Ishikawa (cell line): ENCODE measurements around the gene VDR.

ENCODE experiments used
- CEBPB ChIP-seq: IDR thresholded peaks from 2 replicates; pipeline ENCODE4 v1.6.1; 2012
- CREB1 ChIP-seq: IDR thresholded peaks from 2 replicates; pipeline ENCODE4 v1.6.1; 2012; ENCODE audit warnings: low read depth
- EGR1 ChIP-seq: IDR thresholded peaks from 2 replicates; pipeline ENCODE4 v1.6.1; 2012
- EP300 ChIP-seq: IDR thresholded peaks from 2 replicates; pipeline ENCODE4 v1.6.1; 2012; ENCODE audit warnings: borderline replicate concordance
- FOXM1 ChIP-seq: IDR thresholded peaks from 2 replicates; pipeline ENCODE4 v1.6.1; 2012; ENCODE audit warnings: low read depth, borderline replicate concordance
- NFIC ChIP-seq: IDR thresholded peaks from 2 replicates; pipeline ENCODE4 v1.6.1; 2012
- RAD21 ChIP-seq: IDR thresholded peaks from 2 replicates; pipeline ENCODE4 v1.6.1; 2012; ENCODE audit warnings: low read depth
- TAF1 ChIP-seq: IDR thresholded peaks from 2 replicates; pipeline ENCODE4 v1.6.1; 2012; ENCODE audit warnings: low read depth, mild to moderate bottlenecking
- TCF12 ChIP-seq: IDR thresholded peaks from 2 replicates; pipeline ENCODE4 v1.6.1; 2012; ENCODE audit warnings: low read depth
- TEAD4 ChIP-seq: IDR thresholded peaks from 2 replicates; pipeline ENCODE4 v1.6.1; 2012
- YY1 ChIP-seq: IDR thresholded peaks from 2 replicates; pipeline ENCODE4 v1.6.1; 2012; ENCODE audit warnings: low read depth
- ZBTB7A ChIP-seq: IDR thresholded peaks from 2 replicates; pipeline ENCODE4 v1.6.1; 2012; ENCODE audit warnings: low read depth
- TF ChIP-seq, protein P1 (sequence below): IDR thresholded peaks from 2 replicates; pipeline ENCODE4 v1.6.1; 2012; ENCODE audit warnings: low read depth, mild to moderate bottlenecking
- TF ChIP-seq, protein P2 (sequence below): IDR thresholded peaks from 2 replicates; pipeline ENCODE4 v1.6.1; 2012
- TF ChIP-seq, protein P3 (sequence below): IDR thresholded peaks from 2 replicates; pipeline ENCODE4 v1.6.1; 2012

VDR gene

DNA sequence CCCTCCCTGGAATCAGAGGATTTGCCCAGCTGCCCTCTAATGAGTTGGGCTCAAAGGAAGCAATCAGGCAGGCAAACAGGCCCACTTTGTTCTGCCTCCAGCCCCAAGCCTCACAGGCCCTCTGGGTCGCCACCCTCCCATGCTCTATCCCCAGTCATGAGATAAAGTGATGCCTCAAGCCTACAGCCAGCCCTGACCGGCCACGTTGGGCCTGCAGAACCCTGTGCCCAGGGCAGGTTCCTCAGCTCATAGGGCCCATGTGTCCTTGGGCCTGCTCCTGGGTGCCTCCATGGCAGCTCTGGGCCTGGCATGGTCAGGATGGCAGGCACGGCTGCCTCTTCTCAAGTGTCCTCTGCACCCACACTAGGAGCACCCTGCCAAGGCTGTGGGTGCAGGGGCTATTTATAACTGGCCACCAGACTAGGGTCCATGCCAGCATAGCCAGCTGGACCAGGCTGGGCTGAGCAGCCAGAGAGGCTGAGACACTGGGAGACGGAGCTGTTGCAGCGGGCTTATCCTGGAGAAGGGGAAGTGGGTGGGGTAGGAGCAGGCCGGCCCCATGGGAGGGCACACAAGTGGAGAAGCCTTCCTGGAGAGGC lies 105.3 kb downstream of the VDR start:
- TF ChIP-seq, protein P1, sequence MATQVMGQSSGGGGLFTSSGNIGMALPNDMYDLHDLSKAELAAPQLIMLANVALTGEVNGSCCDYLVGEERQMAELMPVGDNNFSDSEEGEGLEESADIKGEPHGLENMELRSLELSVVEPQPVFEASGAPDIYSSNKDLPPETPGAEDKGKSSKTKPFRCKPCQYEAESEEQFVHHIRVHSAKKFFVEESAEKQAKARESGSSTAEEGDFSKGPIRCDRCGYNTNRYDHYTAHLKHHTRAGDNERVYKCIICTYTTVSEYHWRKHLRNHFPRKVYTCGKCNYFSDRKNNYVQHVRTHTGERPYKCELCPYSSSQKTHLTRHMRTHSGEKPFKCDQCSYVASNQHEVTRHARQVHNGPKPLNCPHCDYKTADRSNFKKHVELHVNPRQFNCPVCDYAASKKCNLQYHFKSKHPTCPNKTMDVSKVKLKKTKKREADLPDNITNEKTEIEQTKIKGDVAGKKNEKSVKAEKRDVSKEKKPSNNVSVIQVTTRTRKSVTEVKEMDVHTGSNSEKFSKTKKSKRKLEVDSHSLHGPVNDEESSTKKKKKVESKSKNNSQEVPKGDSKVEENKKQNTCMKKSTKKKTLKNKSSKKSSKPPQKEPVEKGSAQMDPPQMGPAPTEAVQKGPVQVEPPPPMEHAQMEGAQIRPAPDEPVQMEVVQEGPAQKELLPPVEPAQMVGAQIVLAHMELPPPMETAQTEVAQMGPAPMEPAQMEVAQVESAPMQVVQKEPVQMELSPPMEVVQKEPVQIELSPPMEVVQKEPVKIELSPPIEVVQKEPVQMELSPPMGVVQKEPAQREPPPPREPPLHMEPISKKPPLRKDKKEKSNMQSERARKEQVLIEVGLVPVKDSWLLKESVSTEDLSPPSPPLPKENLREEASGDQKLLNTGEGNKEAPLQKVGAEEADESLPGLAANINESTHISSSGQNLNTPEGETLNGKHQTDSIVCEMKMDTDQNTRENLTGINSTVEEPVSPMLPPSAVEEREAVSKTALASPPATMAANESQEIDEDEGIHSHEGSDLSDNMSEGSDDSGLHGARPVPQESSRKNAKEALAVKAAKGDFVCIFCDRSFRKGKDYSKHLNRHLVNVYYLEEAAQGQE: no peak

- TF ChIP-seq CEBPB (no peak), FOXM1 (no peak), TAF1 (no peak), NFIC (no peak), CREB1 (no peak), ZBTB7A (no peak), EGR1 (no peak), EP300 (no peak), YY1 (no peak), TCF12 (no peak), RAD21 (no peak), TEAD4 (no peak)
- TF ChIP-seq, protein P1: no peak
- TF ChIP-seq, protein P2, sequence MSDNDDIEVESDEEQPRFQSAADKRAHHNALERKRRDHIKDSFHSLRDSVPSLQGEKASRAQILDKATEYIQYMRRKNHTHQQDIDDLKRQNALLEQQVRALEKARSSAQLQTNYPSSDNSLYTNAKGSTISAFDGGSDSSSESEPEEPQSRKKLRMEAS: no peak
- TF ChIP-seq, protein P3, sequence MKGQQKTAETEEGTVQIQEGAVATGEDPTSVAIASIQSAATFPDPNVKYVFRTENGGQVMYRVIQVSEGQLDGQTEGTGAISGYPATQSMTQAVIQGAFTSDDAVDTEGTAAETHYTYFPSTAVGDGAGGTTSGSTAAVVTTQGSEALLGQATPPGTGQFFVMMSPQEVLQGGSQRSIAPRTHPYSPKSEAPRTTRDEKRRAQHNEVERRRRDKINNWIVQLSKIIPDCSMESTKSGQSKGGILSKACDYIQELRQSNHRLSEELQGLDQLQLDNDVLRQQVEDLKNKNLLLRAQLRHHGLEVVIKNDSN: no peak
Observed at GRCh38 chr12:47798382-47798948, 106.3 kb downstream of the VDR start.

GRCh38 chr12:47797441-47797840 lies 107.4 kb downstream of the VDR start:
- TF ChIP-seq, protein P1: no peak
- peak; percentile 67 for TF ChIP-seq RAD21

DNA sequence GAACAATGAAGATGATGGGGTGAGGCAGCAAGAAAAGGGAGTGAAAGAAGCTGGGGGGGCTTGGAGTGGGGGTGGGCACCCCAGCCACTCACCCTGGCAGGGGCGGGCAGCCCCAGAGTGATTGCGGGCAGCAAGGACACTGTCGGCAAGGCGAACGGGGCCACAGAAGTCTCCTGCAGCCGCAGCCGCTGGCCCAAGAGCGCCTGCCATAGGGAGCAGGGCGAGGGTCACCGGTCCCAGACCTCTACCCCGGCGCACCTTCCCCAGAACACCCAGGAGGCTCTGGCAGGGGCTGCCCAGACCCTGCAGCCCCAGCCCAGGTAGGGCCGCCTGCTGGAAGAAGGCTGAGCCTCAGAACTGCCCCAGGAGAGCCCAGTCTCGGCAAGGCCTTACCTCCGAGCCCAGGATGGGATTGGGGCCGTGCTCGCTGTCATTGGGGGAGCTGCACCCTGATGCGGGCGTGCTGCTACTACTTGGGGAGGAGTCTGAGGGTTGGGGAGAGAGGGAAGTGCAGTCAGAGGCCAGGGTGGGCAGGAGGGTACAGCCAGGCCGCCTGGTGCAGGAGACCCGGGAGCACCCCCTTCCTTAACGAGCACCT lies 108.9 kb downstream of the VDR start:
- TF ChIP-seq TAF1: no peak
- no peak for TF ChIP-seq FOXM1

- TF ChIP-seq EP300: no peak
- TF ChIP-seq, protein P3: no peak
- no peak for TF ChIP-seq YY1
- no peak for TF ChIP-seq TCF12
- TF ChIP-seq, protein P2: no peak
- TF ChIP-seq RAD21: no peak
- no peak for TF ChIP-seq TEAD4
- no peak for TF ChIP-seq CEBPB
- TF ChIP-seq FOXM1: no peak
- no peak for TF ChIP-seq ZBTB7A
- TF ChIP-seq EGR1: no peak
- no peak for TF ChIP-seq TAF1
- no peak for TF ChIP-seq CREB1
Observed at GRCh38 chr12:47795121-47795813, 109.5 kb downstream of the VDR start.
